Mesothelial cell of epicardium (in vitro differentiated cells): ENCODE data around the gene FSCN2. TPM values are rescaled to one million over a fixed set of nuclear protein-coding genes. Genes with fewer than 3 reads are reported as not detected.

Experiments used
- DNase-seq, 2 experiments: peaks; one replicate each; pipeline ENCODE4 v3.0.0; 2021; ENCODE audit warnings: low spot score in 2 of 2; ENCODE audit not compliant: unreplicated experiment in 2 of 2
- H3K27ac Mint-ChIP-seq: 2 replicates; pipeline ENCODE4 v1.8.0; 2021; ENCODE audit warnings: mixed read lengths
- H3K27me3 Mint-ChIP-seq: 2 replicates; pipeline ENCODE4 v1.8.0; 2021; ENCODE audit warnings: low read depth, mixed read lengths
- H3K36me3 Mint-ChIP-seq: 2 replicates; pipeline ENCODE4 v1.8.0; 2021; ENCODE audit warnings: mixed read lengths
- H3K4me1 Mint-ChIP-seq: 2 replicates; pipeline ENCODE4 v1.8.0; 2021; ENCODE audit warnings: mixed read lengths
- H3K4me3 Mint-ChIP-seq: 2 replicates; pipeline ENCODE4 v1.8.0; 2021; ENCODE audit warnings: mild to moderate bottlenecking, moderate library complexity, mixed read lengths
- H3K9me3 Mint-ChIP-seq: 2 replicates; pipeline ENCODE4 v1.8.0; 2021; ENCODE audit warnings: mixed read lengths
- total RNA-seq: library from RNA; stranded (reverse); gene quantifications from 3 replicates; pipeline ENCODE4 v1.2.1, GENCODE V29; 2021
- TF ChIP-seq, protein P1 (sequence below): fragments of 200-600 bp; sonication (generic); IDR thresholded peaks from one replicate; pipeline ENCODE4 v1.5.0; 2021; ENCODE audit warnings: antibody characterized with exemption; ENCODE audit not compliant: unreplicated experiment

FSCN2 gene
- total RNA-seq, 1 donor from 2014 or later, result 17.3 TPM

DNA sequence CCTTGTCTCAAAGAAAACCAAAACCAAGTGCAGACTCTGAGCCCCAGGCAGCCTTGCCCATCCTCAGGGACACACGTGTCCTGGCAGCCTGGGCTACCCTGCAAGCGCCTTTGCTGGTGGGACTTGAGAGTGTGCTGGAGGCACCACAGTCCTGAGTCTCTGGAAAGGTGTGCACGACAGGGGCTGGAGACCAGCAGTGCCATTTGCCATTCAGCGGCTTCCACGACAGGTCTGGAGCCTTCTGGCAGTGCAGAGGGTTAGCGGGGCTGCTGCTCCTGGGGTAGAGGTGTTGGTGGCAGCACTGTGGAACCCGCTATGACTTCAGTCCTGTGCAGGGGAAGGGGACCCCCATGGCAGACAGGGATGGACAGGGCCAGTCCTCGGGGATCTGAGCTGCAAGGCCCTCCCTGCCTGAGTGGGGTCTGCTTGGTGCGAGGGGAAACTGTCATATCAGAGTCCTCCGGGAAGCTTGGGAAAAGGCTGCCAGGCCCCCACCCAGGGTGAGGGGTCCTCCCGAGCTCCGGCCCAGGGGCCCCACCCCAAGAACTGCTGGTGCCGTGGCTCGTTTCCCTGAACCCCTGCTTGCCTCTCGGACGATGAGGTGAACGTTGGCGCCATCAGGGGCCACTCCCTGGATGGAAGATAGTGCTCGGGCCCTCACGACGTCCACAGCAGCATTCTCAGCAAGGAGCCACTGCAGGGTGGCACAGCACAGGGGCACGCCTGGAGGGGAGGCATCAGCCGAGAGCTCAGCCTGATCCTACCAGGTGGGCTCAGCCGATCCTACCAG, 17.2 kb downstream of the FSCN2 start:
- TF ChIP-seq, protein P1, sequence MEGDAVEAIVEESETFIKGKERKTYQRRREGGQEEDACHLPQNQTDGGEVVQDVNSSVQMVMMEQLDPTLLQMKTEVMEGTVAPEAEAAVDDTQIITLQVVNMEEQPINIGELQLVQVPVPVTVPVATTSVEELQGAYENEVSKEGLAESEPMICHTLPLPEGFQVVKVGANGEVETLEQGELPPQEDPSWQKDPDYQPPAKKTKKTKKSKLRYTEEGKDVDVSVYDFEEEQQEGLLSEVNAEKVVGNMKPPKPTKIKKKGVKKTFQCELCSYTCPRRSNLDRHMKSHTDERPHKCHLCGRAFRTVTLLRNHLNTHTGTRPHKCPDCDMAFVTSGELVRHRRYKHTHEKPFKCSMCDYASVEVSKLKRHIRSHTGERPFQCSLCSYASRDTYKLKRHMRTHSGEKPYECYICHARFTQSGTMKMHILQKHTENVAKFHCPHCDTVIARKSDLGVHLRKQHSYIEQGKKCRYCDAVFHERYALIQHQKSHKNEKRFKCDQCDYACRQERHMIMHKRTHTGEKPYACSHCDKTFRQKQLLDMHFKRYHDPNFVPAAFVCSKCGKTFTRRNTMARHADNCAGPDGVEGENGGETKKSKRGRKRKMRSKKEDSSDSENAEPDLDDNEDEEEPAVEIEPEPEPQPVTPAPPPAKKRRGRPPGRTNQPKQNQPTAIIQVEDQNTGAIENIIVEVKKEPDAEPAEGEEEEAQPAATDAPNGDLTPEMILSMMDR, result no peak
- H3K36me3 Mint-ChIP-seq, result peaks cover 14% of the 10 kb centered on the region
- H3K4me1 Mint-ChIP-seq, result no peaks in the 10 kb centered on the region

DNA sequence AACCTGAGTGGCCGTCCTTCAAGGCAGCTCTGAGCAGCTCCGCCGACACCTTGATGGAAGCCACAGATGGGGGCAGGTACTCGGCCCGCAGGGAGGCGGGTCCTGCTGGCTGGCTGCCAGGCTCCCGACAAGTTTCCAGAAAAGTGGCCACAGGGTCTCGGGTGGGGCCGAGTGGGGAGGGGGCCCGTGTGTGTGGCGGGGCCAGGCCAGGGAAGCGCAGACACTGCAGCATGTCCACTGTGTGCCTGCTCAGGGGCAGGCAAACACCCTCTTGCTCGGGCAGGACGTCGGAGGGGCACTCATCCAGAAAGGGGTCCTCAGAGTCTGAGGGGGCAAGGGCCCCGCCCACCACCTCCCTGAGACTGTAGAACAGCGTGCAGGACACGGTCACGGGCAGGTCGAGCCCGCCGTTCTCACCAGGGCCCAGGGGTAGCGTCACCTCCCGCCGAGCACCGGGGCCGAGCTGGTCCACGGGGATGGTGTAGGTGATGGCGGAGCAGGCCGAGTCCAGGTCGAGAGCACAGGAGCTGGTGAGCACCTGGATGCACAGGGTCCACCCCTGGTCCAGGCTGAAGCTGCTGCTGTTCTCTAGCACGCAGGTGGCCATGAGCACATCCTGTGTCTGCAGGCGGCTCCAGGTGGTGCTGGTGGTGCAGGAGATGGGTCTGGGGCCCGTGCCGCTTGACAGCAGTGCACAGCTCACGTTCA, 18.9 kb downstream of the FSCN2 start:
- H3K27ac Mint-ChIP-seq, result no peak overlapping the region
- peaks cover 14% of the 10 kb centered on the region for H3K36me3 Mint-ChIP-seq
- no peaks in the 10 kb centered on the region for H3K27me3 Mint-ChIP-seq
- no peak for DNase-seq
- no peak overlapping the region for H3K4me3 Mint-ChIP-seq
- TF ChIP-seq, protein P1, result no peak
- no peaks in the 10 kb centered on the region for H3K9me3 Mint-ChIP-seq
- peaks cover 8% of the 10 kb centered on the region for H3K4me1 Mint-ChIP-seq

More for the DNA sequence above, 17.2 kb downstream of the FSCN2 start:
- no peak for DNase-seq
- Mint-ChIP-seq H3K27me3 (no peaks in the 10 kb centered on the region), H3K27ac (no peak overlapping the region), H3K9me3 (no peaks in the 10 kb centered on the region), H3K4me3 (no peak overlapping the region)

DNA sequence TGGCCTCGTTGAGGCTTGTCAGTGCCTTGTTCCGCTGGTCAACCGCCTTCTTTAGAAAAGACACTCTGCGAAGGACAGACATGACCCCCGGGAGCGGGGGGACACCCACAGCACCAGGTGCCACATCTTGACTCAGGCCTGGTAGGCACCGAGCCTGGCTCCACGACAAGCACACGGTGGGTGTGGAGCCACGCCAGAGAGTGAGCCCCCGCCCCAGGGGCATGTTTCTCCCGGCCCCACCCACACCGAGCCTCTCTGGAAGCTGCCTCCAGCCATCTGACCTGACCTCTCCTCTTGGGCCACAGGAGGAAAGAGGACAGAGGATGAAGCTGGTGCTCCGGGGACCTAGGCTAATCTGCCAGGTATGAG, 19.4 kb downstream of the FSCN2 start:
- DNase-seq, result no peak
- H3K4me1 Mint-ChIP-seq, result peaks cover 8% of the 10 kb centered on the region
- no peak overlapping the region for H3K27ac Mint-ChIP-seq
- TF ChIP-seq, protein P1, result no peak
- H3K9me3 Mint-ChIP-seq, result no peaks in the 10 kb centered on the region
- peaks cover 12% of the 10 kb centered on the region for H3K36me3 Mint-ChIP-seq
- no peaks in the 10 kb centered on the region for H3K27me3 Mint-ChIP-seq
- H3K4me3 Mint-ChIP-seq, result no peak overlapping the region

DNA sequence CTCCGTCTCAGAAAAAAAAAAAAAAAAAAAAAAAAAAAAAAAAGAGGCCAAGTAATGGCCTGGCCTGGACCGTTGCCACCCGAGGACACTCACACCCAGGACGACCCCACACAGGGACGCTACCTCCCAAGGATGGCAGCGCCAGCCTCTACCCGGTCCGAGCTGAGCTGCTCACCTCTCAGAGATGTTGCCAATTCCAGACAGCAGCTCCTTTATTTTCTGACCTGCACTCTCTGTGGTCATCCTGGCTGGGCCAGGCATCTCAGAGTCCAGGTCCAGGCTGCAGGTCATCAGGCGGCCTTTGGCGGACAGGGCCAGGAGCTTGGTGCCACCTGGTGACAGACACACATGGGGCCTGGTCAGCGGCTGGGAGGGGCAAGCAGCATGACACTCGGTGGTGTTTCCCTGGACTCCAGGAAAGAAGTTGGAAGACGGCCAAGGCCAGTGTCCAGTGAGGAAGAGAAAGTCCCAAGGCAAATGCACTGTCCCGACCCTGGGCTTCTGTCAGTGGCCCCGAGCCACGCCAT, 20.9 kb downstream of the FSCN2 start:
- Mint-ChIP-seq H3K27ac (no peak overlapping the region), H3K27me3 (no peaks in the 10 kb centered on the region), H3K4me3 (no peak overlapping the region), H3K36me3 (peaks cover 12% of the 10 kb centered on the region), H3K9me3 (no peaks in the 10 kb centered on the region), H3K4me1 (peaks cover 22% of the 10 kb centered on the region)
- TF ChIP-seq, protein P1, result no peak
- DNase-seq, result no peak

DNA sequence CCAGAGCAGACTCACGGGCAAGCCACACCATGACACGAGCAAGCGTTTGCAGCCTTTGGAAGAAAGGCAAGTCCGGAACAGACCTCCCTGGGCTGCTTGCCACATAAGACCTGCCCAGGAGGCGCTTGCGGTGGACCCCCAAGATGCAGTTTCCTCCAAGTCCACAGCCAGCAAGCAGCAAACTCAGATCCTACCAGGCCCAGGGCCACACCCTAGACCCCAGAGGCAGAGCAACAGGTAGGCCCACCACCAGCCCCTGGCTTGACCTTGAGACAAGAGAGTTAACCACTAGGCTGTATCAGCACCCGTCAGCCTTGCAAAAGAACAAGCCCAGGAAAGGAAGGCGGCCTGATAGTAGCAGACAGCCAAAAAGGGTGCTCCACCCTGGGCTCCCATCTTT, 21.6 kb downstream of the FSCN2 start:
- DNase-seq, result no peak
- peaks cover 12% of the 10 kb centered on the region for H3K36me3 Mint-ChIP-seq
- H3K4me1 Mint-ChIP-seq, result peaks cover 25% of the 10 kb centered on the region
- H3K27me3 Mint-ChIP-seq, result no peaks in the 10 kb centered on the region
- H3K9me3 Mint-ChIP-seq, result no peaks in the 10 kb centered on the region
- H3K27ac Mint-ChIP-seq, result no peak overlapping the region
- TF ChIP-seq, protein P1, result no peak
- H3K4me3 Mint-ChIP-seq, result peak overlapping the region; percentile 84
